ENCODE measurements around the gene FRAS1. TPM values are rescaled to one million over a fixed set of nuclear protein-coding genes. Genes with fewer than 3 reads are reported as not detected.
"Not testable (repeated sequence)": the region's sequence is repeated elsewhere in the genome, so short reads cannot be mapped to it uniquely, and the experiment has no call there.

FRAS1 gene
- total RNA-seq, 2 donors from 2014 or later = 6.4 to 11.0 TPM

- Histone ChIP-seq H3K4me3 (no peak overlapping the region), H3K36me3 (no peaks in the 10 kb centered on the region), H3K4me1 (replicated peaks) (no peaks in the 10 kb centered on the region), H3K9me3 (no peaks in the 10 kb centered on the region), H3K27ac (no peak overlapping the region), H3K27me3 (replicated peaks; ENCODE audit: insufficient read depth) (no peaks in the 10 kb centered on the region)
- DNase-seq (ENCODE audit: low spot score) = no peak
- intact Hi-C loops (cut with DNase I) = no loop called here
- 96% methylated on average over 3 of the region's 3 CpGs for WGBS
- TF ChIP-seq POLR2A (IDR thresholded peaks at IDR 0.05) = no peak
- TF ChIP-seq CTCF (IDR thresholded peaks at IDR 0.05) = no peak
- no peak for TF ChIP-seq POLR2AphosphoS5 (IDR thresholded peaks at IDR 0.05)
Observed at GRCh38 chr4:78091534-78091933, 34.4 kb downstream of the FRAS1 start.

GRCh38 chr4:78092350-78092749 lies 35.2 kb downstream of the FRAS1 start:
- 88% methylated on average over 5 of the region's 5 CpGs for WGBS
- H3K36me3 ChIP-seq; H3K27ac ChIP-seq; H3K4me3 ChIP-seq; intact Hi-C loops (cut with DNase I); H3K9me3 ChIP-seq; DNase-seq (ENCODE audit: low spot score); H3K4me1 ChIP-seq (replicated peaks); H3K27me3 ChIP-seq (replicated peaks; ENCODE audit: insufficient read depth): not testable (repeated sequence)

- no peaks in the 10 kb centered on the region for H3K36me3 ChIP-seq
- DNase-seq (ENCODE audit: low spot score) = no peak
- no peaks in the 10 kb centered on the region for H3K4me1 ChIP-seq (replicated peaks)
- no peak overlapping the region for H3K4me3 ChIP-seq
- TF ChIP-seq POLR2AphosphoS5 (IDR thresholded peaks at IDR 0.05) = no peak
- TF ChIP-seq POLR2A (IDR thresholded peaks at IDR 0.05) = no peak
- TF ChIP-seq CTCF (IDR thresholded peaks at IDR 0.05) = no peak
- no peaks in the 10 kb centered on the region for H3K27me3 ChIP-seq (replicated peaks; ENCODE audit: insufficient read depth)
- H3K9me3 ChIP-seq = no peaks in the 10 kb centered on the region
- intact Hi-C loops (cut with DNase I) = no loop called here
- no peak overlapping the region for H3K27ac ChIP-seq
Observed at GRCh38 chr4:78092850-78093249, 35.7 kb downstream of the FRAS1 start.

DNA sequence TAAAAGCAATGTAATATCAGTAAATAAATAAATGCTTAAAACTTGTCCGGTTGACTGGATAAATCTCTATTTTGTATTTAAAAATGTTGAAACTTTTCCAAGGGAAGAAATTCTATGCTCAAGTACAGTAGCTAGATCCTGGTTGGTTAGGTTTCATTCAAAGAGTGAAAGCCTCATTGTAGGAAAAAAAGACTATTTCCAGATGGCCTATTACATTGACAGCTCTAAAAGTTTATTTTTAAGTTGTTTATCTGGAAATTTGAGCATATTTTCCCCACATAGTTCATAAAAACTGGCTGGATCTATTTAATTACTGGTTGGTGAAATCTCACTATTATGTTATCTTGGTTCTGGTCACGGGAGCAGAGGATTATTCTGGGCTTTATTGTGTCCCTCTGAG lies 38.0 kb downstream of the FRAS1 start:
- 71% methylated on average over 2 of the region's 2 CpGs for WGBS
- TF ChIP-seq CTCF (IDR thresholded peaks at IDR 0.05) (no peak), POLR2A (IDR thresholded peaks at IDR 0.05) (no peak), POLR2AphosphoS5 (IDR thresholded peaks at IDR 0.05) (no peak)
- no peaks in the 10 kb centered on the region for H3K4me1 ChIP-seq (replicated peaks)
- H3K27ac ChIP-seq = no peak overlapping the region
- no peak overlapping the region for H3K4me3 ChIP-seq
- DNase-seq (ENCODE audit: low spot score) = no peak
- no peaks in the 10 kb centered on the region for H3K9me3 ChIP-seq
- no peaks in the 10 kb centered on the region for H3K36me3 ChIP-seq
- intact Hi-C loops (cut with DNase I) = no loop called here
- H3K27me3 ChIP-seq (replicated peaks; ENCODE audit: insufficient read depth) = no peaks in the 10 kb centered on the region

GRCh38 chr4:78099058-78099457 lies 41.9 kb downstream of the FRAS1 start:
- intact Hi-C loops (cut with DNase I) = no loop called here
- H3K27ac ChIP-seq = no peak overlapping the region
- H3K9me3 ChIP-seq = no peaks in the 10 kb centered on the region
- no peaks in the 10 kb centered on the region for H3K36me3 ChIP-seq
- DNase-seq (ENCODE audit: low spot score) = no peak
- H3K4me1 ChIP-seq (replicated peaks) = no peaks in the 10 kb centered on the region
- no peak for TF ChIP-seq CTCF (IDR thresholded peaks at IDR 0.05)
- TF ChIP-seq POLR2A (IDR thresholded peaks at IDR 0.05) = no peak
- no peak for TF ChIP-seq POLR2AphosphoS5 (IDR thresholded peaks at IDR 0.05)
- no peak overlapping the region for H3K4me3 ChIP-seq
- H3K27me3 ChIP-seq (replicated peaks; ENCODE audit: insufficient read depth) = no peaks in the 10 kb centered on the region
- 85% methylated on average over 3 of the region's 3 CpGs for WGBS

Measured in prostate gland (tissue), 2 donors.